ENCODE measurements around the gene TADA2B. TPM values are rescaled to one million over a fixed set of nuclear protein-coding genes. Genes with fewer than 3 reads are reported as not detected.

The TADA2B gene
- total and polyA plus RNA-seq, 9 of the 15 experiments (the other 6 are each of a cell fraction or from before 2014, with no cell fraction given) = 0.55 to 12.2 (median 7.5) TPM

DNA sequence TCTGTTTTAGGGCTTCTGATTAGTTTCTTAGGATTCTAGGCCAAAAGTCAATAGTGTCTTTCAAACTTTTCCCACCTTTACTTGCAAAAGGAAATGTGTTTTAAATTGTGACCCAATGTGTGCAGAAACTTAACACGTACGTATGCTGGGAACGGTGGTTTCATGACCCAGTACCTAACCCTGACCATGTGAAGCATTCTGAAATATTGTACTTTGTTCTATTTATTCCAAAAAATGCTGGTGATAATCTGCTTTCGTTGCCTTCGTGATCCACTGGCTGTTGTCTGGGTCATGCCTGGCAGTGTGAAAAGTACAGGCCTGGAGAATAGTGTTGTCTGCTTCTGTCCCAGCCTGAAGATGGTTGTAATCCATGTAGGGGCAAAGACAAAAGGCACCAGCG is 26.7 kb upstream of the TADA2B start (continued):
- TF ChIP-seq ZC3H8 (IDR thresholded peaks at IDR 0.05) (no peak), HDAC2 (IDR thresholded peaks at IDR 0.05) (no peak)

DNA sequence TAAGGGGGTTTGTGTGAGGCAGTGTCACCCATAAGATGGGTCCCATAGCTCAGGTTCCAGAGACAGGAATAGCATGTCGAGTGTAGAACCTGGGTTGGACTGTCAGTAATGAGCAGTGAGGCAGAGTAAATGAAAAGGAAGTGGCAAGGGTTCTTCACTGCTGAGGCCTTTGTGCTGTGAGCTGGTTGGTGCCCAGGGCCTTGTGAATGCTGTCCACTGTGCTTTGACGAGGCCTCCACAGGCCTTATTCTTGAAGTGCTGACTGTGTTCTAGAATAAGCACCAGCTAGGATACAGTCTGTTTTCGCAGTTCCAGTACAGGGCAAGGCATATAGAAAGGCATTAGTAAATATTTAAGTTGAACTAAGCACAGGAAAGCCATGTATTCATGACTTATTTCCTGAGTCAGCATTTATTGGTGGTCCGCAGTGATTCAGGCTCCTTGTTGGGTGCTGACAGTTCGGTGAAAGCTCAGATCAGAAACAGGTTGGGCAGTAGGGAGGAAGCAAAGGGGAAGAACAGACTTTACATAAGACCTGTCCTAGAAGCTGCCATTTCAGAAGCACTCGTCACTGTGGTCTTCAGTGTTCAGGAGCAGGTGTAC is 25.6 kb upstream of the TADA2B start:
- H3K9me3 ChIP-seq (replicated peaks; ENCODE audit: control insufficient read depth, insufficient read depth, low read depth, low read length) = no peaks in the 10 kb centered on the region
- no peak overlapping the region for H3K9ac ChIP-seq (ENCODE audit: insufficient read depth in 1 of 2, low read depth in 2 of 2, low read length in 2 of 2)
- ChIA-PET POLR2A (interaction anchor here (0.6 to 1.5 kb wide), 5 partner anchors 13 to 482 kb away, joined by 3 to 4 read pairs (median 3); a partner anchor contains a TSS), CTCF (ENCODE audit: low intra/inter-chr PET ratio) (no interaction called here)
- no TSS peak for BruUV-seq (replicated peaks)
- peaks cover 11% of the 10 kb centered on the region for H3K9me1 ChIP-seq (ENCODE audit: control insufficient read depth, insufficient read depth, low read length)
- 92% methylated on average over 6 of the region's 6 CpGs for WGBS (ENCODE audit: insufficient coverage, low coverage, missing lambda C conversion rate)
- DNase-seq (ENCODE audit: extremely low read depth in 1 of 4, low spot score in 3 of 4) (no peak), ATAC-seq (no peak), FAIRE-seq (peak; percentile 19)
- intact Hi-C loops (cut with micrococcal nuclease) = no loop called here
- no peak overlapping the region; the same call in 2 of the 3 replicates for H3K27ac ChIP-seq (ENCODE audit: extremely low read depth, low read depth, low read length)
- in situ Hi-C loops (cut with MboI) = no loop called here
- H2AFZ ChIP-seq (ENCODE audit: low read depth, low read length) = no peak overlapping the region
- 0 out of 3 replicates have a peak, but pooled peaks cover 3% of the 10 kb centered on the region for H3K79me2 ChIP-seq (ENCODE audit: control insufficient read depth, insufficient read depth, low read length)
- H4K20me1 ChIP-seq (replicated peaks; ENCODE audit: control insufficient read depth, insufficient read depth, low read length) = 0 out of 2 replicates have a peak, but pooled peaks cover 3% of the 10 kb centered on the region
- H3K36me3 ChIP-seq (ENCODE audit: control insufficient read depth, insufficient read depth, low read length) = peaks cover 94% of the 10 kb centered on the region
- H3K4me1 ChIP-seq (replicated peaks in 1 of 2; ENCODE audit: control insufficient read depth in 2 of 2, insufficient read depth in 2 of 2, low read length in 2 of 2) = peaks cover 13 to 29% of the 10 kb centered on the region in 2 experiments; a peak in 4 of 5 replicates
- no peak overlapping the region for H3K4me2 ChIP-seq (ENCODE audit: insufficient read depth, low read length)
- no peaks in the 10 kb centered on the region for H3K27me3 ChIP-seq (ENCODE audit: control insufficient read depth in 2 of 2, insufficient read depth in 2 of 2, low read length in 2 of 2)
- H3K4me3 ChIP-seq = no peak overlapping the region
- TF ChIP-seq ESRRB (CRISPR knock-in tag; IDR thresholded peaks at IDR 0.05; ENCODE audit: borderline replicate concordance) = no peak
- no peak for TF ChIP-seq ARID2 (IDR thresholded peaks at IDR 0.05)
- TF ChIP-seq ZNF174 (CRISPR knock-in tag; IDR thresholded peaks at IDR 0.05) = no peak
- TF ChIP-seq, protein P1, sequence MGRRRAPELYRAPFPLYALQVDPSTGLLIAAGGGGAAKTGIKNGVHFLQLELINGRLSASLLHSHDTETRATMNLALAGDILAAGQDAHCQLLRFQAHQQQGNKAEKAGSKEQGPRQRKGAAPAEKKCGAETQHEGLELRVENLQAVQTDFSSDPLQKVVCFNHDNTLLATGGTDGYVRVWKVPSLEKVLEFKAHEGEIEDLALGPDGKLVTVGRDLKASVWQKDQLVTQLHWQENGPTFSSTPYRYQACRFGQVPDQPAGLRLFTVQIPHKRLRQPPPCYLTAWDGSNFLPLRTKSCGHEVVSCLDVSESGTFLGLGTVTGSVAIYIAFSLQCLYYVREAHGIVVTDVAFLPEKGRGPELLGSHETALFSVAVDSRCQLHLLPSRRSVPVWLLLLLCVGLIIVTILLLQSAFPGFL (CRISPR knock-in tag; IDR thresholded peaks at IDR 0.05) = no peak
- peak; percentile 91 for TF ChIP-seq MAFG (tag; conservative IDR thresholded peaks at IDR 0.05)
- TF ChIP-seq SMARCC2 (IDR thresholded peaks at IDR 0.05; ENCODE audit: low read depth) = no peak
- no peak for TF ChIP-seq ZNF217 (CRISPR knock-in tag; IDR thresholded peaks at IDR 0.05)
- no peak for TF ChIP-seq SREBF1 (IDR thresholded peaks at IDR 0.05; ENCODE audit: borderline replicate concordance, low read depth, low read length)
- TF ChIP-seq ZNF431 (CRISPR knock-in tag; IDR thresholded peaks at IDR 0.05) = no peak
- no peak for TF ChIP-seq FOXK1 (CRISPR knock-in tag; IDR thresholded peaks at IDR 0.05; ENCODE audit: borderline replicate concordance)
- TF ChIP-seq, protein P2, sequence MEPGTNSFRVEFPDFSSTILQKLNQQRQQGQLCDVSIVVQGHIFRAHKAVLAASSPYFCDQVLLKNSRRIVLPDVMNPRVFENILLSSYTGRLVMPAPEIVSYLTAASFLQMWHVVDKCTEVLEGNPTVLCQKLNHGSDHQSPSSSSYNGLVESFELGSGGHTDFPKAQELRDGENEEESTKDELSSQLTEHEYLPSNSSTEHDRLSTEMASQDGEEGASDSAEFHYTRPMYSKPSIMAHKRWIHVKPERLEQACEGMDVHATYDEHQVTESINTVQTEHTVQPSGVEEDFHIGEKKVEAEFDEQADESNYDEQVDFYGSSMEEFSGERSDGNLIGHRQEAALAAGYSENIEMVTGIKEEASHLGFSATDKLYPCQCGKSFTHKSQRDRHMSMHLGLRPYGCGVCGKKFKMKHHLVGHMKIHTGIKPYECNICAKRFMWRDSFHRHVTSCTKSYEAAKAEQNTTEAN (CRISPR knock-in tag; IDR thresholded peaks at IDR 0.05) = no peak
- TF ChIP-seq ILF3 (IDR thresholded peaks at IDR 0.05; ENCODE audit: borderline replicate concordance) = no peak
- peak; percentile 97 for TF ChIP-seq MAFF (IDR thresholded peaks at IDR 0.05; ENCODE audit: low read length)
- no peak for TF ChIP-seq SMARCA5 (IDR thresholded peaks at IDR 0.05)
- peak; percentile 92 for TF ChIP-seq C11orf30 (IDR thresholded peaks at IDR 0.05; ENCODE audit: low read depth)
- no peak for TF ChIP-seq ZNF717 (CRISPR knock-in tag; IDR thresholded peaks at IDR 0.05)
- no peak for TF ChIP-seq TAF9B (IDR thresholded peaks at IDR 0.05; ENCODE audit: partially characterized antibody)
- TF ChIP-seq, protein P3, sequence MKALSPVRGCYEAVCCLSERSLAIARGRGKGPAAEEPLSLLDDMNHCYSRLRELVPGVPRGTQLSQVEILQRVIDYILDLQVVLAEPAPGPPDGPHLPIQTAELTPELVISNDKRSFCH (CRISPR knock-in tag; IDR thresholded peaks at IDR 0.05) = no peak
- TF ChIP-seq, protein P3 (tag; IDR thresholded peaks at IDR 0.05) = no peak
- no peak for TF ChIP-seq TARDBP (IDR thresholded peaks at IDR 0.05)
- peak; percentile 96 for TF ChIP-seq ZNF316 (IDR thresholded peaks at IDR 0.05)

Data from K562 (cell line).